Gastroesophageal sphincter (tissue), 3 donors: ENCODE measurements around the gene HS3ST6.

Experiments
- EP300 ChIP-seq: sonication (generic); formaldehyde crosslinking; IDR thresholded peaks from one replicate; pipeline ENCODE4 v1.6.1; 2017; ENCODE audit warnings: antibody characterized with exemption, mild to moderate bottlenecking
- POLR2A ChIP-seq, 2 donors: fragments of 450-650 bp; IDR thresholded peaks; one replicate each; pipeline ENCODE4 v1.6.1; 2017; ENCODE audit warnings: antibody characterized with exemption in 2 of 2, mild to moderate bottlenecking in 2 of 2, moderate library complexity in 1 of 2
- TF ChIP-seq, protein P1 (sequence below), 4 experiments: fragments of 200-600 bp in 2 of 4; fragments of 450-650 bp in 2 of 4; sonication (generic) in 1 of 4; IDR thresholded peaks; one replicate each; pipeline ENCODE4 v1.5.1; 2017 to 2019; ENCODE audit warnings: antibody characterized with exemption in 4 of 4, mild to moderate bottlenecking in 2 of 4, moderate library complexity in 2 of 4

- no peak for TF ChIP-seq EP300
- TF ChIP-seq, protein P1, sequence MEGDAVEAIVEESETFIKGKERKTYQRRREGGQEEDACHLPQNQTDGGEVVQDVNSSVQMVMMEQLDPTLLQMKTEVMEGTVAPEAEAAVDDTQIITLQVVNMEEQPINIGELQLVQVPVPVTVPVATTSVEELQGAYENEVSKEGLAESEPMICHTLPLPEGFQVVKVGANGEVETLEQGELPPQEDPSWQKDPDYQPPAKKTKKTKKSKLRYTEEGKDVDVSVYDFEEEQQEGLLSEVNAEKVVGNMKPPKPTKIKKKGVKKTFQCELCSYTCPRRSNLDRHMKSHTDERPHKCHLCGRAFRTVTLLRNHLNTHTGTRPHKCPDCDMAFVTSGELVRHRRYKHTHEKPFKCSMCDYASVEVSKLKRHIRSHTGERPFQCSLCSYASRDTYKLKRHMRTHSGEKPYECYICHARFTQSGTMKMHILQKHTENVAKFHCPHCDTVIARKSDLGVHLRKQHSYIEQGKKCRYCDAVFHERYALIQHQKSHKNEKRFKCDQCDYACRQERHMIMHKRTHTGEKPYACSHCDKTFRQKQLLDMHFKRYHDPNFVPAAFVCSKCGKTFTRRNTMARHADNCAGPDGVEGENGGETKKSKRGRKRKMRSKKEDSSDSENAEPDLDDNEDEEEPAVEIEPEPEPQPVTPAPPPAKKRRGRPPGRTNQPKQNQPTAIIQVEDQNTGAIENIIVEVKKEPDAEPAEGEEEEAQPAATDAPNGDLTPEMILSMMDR (IDR thresholded peaks at IDR 0.05): no peak
- TF ChIP-seq POLR2A (IDR thresholded peaks at IDR 0.05): no peak
Observed at GRCh38 chr16:1914988-1915387, 3.2 kb downstream of the HS3ST6 start.
